LNCAP (cell line): Measurements from ENCODE around the gene ANKRD16.

Experiments
- TF ChIP-seq, protein P1 (sequence below): fragments of 450-650 bp; IDR thresholded peaks from 2 replicates; pipeline ENCODE4 v1.5.1; 2017; ENCODE audit warnings: mild to moderate bottlenecking

The ANKRD16 gene

GRCh38 chr10:5844345-5845055, 45.2 kb downstream of the ANKRD16 start:
- TF ChIP-seq, protein P1, sequence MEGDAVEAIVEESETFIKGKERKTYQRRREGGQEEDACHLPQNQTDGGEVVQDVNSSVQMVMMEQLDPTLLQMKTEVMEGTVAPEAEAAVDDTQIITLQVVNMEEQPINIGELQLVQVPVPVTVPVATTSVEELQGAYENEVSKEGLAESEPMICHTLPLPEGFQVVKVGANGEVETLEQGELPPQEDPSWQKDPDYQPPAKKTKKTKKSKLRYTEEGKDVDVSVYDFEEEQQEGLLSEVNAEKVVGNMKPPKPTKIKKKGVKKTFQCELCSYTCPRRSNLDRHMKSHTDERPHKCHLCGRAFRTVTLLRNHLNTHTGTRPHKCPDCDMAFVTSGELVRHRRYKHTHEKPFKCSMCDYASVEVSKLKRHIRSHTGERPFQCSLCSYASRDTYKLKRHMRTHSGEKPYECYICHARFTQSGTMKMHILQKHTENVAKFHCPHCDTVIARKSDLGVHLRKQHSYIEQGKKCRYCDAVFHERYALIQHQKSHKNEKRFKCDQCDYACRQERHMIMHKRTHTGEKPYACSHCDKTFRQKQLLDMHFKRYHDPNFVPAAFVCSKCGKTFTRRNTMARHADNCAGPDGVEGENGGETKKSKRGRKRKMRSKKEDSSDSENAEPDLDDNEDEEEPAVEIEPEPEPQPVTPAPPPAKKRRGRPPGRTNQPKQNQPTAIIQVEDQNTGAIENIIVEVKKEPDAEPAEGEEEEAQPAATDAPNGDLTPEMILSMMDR: no peak

- TF ChIP-seq, protein P1: no peak
These were observed 45.9 kb downstream of the ANKRD16 start for GRCh38 chr10:5843686-5844344.

- TF ChIP-seq, protein P1: no peak
These were observed 47.7 kb downstream of the ANKRD16 start for GRCh38 chr10:5841965-5842364.

DNA sequence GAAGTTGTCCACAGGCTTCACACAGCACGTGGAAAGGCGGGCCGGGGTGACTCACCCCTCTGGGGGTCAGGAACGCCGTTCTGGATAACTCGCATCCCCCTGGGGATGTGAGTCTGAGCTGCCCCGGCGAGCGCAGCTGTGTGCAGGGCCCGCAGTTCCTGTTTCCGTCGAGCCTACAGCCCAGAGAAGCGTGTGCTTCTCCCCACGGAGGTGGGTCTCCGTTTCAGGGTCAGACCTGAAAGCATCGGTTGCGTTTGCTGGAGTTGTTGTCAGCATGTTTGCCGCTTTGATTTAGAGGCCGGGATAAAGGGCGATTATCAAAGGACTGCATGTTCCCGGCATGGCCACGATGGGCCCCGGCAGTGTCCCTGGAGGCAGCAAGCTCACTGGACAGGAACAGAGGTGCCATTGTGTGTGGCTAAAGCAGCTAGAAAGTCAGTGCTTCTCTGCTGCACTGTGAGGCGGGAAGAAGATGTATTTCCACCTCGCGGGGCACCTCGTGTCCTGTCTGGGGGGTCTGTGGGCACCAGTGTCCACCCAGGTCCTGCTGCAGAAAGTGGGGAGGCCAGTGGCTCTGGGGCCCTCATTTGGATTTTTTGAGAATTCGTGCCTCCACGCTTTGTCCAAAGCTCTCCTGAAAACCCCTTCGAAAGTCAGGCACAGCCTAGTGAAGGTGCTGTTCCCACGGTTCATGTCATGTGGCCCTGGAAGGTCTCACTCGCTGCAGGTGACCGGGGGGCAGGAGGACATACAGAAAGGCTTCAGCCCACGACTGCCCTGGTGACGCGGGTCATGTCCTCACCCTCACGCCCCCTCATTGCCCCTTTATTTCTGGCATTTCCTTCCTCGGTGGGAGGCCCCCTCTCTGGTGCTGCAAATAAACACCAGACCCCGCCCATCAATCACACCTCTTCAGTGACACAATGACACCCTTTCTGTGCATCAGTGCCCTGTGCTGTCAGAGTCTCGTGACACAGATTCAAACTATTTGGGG, 49.1 kb downstream of the ANKRD16 start:
- TF ChIP-seq, protein P1: no peak

DNA sequence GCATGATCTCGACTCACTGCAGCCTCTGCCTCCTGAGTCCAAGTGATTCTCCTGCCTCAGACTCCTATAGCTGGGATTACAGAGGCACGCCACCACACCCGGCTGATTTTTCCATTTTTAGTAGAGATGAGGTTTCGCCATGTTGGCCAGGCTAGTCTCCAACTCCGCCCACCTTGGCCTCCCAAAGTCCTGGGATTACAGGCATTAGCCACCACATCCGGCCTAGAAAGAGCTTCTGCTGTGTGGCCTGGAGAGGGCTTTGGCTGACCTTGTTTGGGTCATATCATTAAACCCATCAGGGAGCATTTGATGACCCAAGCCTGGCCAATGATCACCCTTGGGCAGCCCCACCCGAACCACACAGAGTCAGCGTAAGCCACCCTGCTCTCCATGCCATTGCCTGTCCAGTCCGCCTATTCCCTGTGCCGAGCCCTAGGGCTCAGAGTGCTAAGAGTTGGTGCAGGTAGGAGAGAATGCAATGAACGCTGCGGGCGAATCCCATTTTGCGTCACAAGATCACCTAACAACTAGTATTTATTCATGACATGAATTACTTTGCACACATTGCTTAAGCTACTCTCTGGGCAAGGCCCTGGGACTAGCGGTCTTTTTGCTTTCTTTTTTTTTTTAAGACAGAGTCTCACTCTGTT, 54.1 kb downstream of the ANKRD16 start:
- TF ChIP-seq, protein P1: no peak

DNA sequence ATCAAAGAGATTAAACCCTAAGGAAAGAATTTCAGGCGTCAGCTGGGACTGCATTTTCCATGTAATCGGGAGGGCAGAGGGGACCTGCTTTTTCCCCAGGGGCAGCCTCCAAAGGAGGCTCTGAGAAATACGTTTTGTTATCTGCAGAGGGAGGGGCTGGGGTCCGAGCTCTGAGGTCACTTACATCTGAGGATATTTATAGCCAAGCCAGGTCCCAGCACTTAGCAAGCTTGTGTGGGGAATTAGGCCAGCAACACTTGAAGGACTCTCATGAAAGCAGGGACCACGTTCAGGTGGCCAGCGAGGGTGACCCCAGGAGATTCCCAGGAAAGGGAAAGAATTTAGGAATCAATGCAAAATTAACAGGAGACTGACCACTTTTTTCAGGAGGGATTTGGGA, 55.9 kb downstream of the ANKRD16 start:
- TF ChIP-seq, protein P1: no peak

DNA sequence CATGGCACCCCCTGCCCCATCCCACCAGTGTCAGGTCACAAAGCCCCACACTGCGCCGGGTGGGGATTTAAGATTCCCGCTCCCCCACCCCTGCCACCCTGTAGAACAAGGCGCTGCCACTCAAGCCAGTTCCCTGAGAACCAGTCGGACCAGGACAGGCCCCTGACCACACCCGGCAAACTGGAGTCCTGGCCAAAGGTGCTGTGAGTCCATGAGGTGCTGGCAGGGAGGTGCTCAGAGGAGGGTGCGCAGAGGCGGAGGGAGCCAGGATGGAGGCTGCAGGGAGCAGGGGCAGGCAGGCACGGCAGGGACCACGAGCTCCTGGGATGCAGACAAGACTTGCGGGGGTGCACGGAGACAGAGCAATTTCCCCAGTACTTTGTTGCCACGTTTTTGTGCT, 56.7 kb downstream of the ANKRD16 start:
- TF ChIP-seq, protein P1: no peak
